GM18508 (cell line): ENCODE data around the gene CTNND2.

Experiments used
- ATAC-seq: cut with Tn5 transposase; IDR thresholded peaks from one replicate; pipeline ENCODE4 v1.9.1; 2021; ENCODE audit warnings: moderate number of reproducible peaks; ENCODE audit not compliant: insufficient read depth, unreplicated experiment

Gene CTNND2

DNA sequence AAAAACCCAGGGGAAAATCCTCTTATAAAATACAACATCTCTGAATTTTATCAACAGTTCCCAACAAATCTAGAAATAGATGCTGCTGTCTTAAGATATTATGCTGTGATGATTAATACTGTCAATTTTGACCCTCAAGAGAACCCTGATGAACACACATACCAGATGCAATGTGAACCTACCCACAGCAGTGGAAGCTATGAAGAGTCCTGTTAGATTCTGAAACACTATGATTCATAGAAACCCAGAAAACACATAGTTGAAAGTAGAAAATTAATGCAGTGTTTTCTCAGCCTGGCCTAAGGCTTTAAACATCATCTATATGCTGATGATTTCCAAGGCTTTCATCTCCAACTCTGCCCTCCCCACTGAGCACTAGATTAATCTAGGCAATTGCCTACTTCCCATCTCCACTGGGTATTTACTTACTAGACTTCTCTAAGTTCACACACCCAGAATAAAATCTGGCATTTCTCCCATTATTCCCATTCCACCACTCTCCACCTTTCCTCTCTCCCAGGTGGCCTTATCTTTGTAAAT is 296.2 kb downstream of the CTNND2 start:
- no peak for ATAC-seq

DNA sequence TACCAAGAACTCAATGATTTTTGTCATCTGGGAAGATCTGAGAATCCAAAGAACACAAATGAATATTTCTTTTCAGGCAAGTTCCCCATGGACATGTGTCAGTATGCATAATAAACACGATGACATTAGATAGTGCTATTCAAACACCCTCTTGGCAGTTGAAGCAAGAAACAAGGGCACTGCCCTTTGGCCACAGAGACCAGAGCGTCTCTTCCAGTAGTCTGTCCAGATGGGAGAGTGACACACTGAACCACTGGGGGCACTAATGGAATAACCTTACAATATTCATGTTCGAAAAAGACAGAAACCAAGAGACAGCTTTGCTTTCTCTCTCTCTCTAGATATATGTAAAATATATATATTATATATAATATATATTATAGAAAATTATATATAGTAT is 301.9 kb downstream of the CTNND2 start:
- ATAC-seq: no peak

DNA sequence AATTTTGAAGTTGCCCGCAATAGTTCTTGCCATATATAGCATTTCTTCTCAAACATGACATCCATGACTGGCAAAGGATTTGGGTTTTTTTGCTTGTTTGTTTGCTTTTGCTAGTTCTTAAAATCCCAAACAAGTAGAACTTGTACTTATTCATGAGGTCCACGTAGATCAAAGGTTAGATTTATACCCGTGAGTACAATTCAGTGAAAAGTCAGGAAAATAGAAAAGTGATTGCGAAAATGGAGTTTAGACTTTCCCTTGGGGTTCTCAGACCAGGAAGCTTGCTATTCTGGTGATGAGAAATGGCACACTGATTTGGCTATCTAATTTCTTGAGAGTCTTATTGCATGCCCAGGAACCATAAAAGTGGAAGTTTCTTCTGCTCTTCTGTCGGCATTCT is 304.7 kb downstream of the CTNND2 start:
- ATAC-seq: no peak

DNA sequence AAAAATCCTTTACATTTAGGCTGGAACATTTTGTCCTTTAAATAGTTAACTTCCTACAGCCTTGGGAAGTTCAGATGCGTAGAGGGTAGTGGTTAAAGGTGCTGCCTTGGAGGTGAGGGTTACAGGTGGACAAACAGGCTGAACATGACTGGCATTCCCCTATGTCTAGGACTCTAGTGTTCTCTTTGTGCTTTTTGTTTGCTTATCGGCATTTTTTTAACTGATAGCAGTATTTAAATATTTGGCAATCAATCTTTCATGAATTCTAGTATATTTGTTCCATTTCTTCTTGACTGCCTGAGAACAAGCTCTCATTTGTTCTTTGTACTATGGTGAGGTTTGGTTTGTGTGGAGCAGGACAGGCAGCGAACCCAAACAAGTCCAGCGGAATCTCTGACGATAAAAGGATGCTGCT is 307.6 kb downstream of the CTNND2 start:
- ATAC-seq: no peak

DNA sequence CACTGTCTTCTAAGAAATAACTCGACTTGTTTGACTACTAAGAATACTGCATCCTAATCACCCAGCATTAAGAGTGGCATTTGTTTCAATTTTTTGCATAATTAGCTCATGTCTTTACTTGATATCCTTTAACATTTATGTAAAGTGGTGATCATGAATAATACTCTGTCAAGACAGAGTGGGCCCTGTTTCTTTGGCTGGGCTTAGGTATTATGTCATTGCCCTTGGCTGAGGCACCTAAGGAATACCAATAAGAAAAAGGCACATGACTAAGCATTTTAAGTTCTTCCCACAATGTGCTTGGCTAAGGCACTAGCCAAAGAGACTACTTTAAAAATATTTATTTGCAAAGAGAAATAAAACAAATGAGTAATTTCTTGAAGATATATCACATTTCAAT is 308.1 kb downstream of the CTNND2 start:
- ATAC-seq: no peak

DNA sequence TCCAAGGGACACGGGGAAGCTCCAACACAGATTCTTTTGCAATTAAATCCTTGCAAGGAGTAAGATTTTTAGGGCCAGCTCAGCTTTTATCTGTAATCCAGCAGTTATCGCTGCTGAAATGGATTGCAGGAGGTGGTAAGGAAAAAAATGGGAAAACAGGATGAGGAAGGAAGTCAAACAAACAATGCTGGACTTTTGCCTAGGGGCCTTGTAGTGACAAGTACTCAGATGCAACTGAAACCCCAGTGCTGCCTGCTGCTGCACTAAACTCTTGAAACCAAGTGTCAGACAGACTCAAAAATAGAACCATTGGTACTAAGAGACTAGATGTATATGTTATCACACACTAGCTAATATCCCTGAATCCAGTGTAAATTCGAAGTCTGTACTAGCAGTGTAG is 309.2 kb downstream of the CTNND2 start:
- no peak for ATAC-seq

DNA sequence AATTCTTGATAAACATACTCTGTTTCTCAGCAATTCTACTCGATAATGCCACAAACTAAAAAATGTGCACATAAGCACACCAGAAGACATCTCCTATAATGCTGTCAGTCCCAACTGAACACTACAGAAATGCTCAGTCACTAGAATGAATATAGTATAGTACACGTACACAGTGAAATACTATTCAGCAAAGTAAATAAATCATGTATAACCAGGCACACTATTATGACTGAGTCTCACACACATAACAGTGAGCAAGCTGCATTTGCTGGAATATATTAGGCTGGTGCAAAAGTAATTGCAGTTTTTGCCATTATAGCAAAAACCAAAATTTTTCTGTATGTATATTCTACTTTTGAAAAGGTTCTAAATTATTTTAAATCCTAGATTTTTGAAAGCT is 310.2 kb downstream of the CTNND2 start:
- no peak for ATAC-seq

DNA sequence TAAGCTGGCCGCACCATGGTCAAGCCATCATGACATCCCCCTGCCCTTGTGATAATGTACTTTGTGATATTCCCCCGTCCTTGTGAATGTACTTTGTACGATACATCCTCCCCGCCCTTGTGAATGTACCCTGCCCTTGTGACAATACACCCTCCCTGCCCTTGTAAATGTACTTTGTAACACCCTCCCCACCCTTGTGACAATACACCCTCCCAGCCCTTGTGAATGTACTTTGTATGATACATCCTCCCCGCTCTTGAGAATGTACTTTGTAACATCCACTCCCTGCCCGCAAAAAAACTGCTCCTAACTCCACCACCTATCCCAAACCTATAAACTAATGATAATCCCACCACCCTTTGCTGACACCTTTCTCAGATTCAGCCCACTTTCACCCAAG is 313.8 kb downstream of the CTNND2 start:
- ATAC-seq: no peak

DNA sequence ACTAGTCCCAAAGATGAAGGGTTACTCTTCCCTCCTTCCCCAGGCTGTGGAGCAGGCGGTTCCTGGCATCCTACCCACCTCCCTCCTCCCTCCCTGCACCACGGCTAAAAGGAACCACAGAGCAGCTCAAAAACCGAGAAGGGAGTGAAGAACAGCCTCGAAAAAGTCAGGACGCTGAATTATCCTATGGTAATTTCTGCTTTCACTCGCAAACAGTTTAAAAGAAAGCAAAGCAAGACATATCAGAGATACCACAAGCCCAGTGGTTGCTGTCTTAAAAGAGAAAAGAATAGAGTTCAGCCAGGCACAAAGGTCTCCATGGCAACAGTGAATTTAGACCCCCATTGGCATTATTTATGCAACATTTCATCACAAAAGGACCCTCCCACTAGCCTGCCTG is 315.4 kb downstream of the CTNND2 start:
- ATAC-seq: no peak

DNA sequence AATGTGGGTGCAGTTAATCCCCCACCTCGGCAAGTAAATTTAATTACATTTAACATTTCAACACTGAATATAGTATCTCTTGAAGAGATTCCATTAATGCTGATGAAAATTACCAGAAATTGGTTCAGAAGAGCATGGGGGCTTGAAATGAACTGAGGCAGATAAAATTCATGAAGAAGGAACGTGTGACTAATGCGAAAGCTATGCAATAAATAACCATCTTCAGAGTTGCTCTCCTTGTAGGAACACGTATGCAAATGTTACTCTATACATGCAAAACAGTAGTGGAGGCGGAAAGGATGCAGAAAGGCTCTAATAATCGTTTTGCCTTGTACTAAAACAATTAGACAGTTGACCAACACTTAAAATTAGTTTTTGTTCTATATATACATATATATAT is 320.2 kb downstream of the CTNND2 start:
- ATAC-seq: no peak

DNA sequence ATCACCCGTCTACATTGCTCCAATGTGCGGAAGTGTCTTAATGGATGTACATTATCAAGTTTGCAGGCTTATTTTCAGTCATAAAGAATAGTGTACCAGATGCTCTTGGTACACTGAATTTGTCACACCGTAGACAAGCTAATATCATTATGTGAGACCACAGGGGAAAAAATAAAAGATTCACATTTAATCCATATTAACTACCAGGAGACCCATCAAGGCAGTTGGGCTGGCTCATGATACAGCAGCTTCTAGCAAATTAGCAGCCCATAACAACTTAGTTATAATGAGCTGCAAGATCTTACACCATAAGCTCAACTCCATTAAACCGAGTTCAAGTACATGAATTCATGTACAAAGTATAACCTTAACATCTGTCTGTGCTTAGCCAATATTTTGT is 324.9 kb downstream of the CTNND2 start:
- ATAC-seq: no peak

DNA sequence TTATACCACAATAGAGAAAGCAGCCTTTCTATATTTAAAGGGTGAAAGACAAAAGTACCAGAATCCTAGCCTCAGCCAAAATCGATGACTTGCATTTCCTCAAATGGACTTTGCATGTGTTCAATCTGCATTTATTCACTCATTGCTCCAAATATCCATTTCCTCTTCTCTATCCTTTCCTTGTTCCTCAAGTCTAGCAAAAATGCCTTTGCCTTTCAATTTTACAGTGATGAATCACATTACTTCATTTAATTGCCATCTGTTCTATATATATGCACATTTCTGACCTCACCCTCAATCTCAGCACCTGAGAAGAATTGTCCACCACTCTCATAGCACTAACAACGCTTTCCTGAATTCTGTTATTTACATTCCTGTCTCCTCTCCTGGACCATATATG is 329.5 kb downstream of the CTNND2 start:
- no peak for ATAC-seq

DNA sequence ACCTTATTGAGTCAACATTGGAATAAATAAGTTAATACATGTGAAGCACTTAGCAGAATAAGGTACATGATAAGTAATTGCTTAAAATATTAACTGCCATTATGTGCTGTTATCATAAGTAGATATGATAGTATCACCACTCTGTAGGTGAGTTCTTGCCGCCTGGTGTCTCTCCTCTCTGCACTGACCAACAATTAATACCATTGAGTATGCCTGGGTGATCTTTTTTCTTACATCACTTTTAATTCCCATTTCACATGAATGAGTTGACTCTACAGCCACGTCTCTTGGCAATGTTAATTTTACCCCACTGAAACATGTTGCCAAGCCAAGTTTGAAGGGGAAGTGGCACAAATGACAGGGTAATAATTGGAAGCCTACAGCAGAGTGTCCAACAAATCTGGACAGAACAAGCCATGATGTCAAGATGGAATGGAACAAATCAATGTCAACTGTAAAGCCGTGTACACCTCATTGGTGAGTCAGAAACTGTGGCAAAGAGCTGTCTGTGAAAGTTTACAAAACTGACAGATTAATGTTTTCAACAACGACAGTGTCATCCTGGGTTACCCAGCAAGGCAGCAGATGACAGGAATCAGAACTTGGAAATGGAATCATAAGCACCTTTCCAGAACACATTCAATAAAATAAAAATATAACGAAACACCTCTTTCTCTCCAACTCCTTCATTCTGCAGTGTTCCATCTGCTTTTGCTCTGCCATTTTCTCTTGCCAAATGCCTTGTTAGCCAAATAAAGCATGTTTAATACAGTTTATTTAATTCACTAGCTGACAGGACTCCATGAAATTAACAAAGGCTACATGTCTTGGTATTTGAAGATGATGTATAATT is 330.9 kb downstream of the CTNND2 start:
- no peak for ATAC-seq

DNA sequence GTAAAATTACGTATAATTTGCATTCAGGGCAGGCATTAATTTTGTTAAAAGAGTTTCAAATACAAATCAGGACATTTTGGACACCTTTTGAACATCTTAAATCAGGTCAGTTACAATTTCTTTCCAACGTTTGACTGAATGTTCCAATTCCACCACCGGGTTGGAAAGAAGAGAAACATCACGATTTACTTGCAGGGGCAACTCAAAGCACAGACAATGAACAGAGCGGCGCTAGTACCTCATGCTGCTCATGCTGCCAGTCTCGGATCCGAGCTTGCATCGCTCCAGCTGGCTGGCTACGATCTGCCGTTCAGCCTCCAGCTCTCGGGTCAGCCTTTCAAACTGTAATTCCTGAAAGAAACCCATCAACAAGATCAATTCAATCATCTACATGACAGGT is 339.5 kb downstream of the CTNND2 start:
- no peak for ATAC-seq

DNA sequence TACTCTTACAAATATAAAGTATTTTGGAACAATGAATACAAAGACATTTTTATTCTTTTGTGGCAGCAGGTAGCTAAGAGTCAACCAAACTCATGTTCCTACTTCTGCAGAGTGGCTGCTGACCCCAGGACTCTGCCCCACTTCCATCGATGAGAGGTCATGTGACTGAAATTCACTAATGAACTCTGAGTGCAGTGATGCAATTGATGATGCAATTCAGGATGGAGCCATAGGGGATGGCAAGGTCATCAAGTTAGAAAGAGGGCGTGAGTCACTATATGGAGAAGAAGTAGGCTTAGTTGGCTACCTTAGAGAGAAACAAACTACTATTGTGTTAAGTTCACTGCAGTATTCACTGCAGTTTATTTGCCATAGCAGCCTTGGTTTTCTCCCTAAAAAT is 340.4 kb downstream of the CTNND2 start:
- ATAC-seq: no peak

DNA sequence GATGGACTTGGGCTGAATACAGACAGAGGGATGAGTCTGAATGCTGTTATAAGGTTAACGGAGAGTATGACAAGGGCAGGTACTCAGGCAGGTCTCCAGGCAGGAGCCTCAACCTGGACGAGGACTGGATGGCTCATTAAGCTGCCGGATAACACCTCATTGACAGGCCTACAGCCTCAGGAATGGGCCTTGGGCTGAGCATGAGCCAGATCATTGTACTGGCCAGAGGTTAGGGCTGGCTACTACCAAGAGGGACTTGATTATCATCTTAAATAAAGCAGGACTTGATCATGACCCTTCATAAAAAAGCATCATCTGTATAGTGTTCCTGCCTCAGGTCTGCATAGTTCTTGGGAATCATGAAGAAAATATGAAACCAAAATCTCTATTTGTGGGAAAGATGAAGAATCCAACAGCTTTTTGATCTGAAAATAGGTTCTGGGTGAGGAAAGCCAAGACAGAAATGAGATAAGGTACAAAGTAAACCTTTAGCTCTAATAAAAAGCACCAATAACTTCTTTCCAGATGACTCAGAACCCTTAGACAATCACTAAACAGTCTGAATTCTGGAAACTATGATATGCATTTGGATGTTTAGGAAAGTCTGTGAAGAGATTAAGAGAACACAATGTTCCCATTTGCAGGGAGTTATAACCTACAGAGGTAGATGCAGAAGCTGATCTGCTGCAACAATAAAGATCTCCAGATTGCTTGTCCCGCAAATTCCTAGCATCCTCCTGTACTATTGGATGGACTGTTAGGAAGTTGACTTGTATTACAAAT is 343.1 kb downstream of the CTNND2 start:
- ATAC-seq: no peak

DNA sequence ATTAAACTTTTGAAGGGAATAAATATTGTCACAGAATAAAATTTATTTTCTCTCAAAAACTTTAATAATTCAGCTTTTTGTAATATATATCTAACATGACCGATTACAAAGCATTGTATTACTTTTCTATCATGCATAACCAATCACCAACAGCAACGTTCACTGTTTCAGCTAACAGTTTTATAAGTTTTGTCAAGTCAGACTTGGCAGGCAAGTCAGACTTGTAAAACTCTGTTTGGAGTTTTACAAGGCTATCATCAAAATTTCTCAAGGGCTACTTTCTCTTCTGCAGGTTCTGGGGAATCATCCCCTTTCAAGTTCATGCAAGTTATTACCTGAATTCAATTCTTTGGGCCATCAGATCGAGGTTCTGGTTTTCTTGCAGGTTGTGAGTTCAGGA is 347.2 kb downstream of the CTNND2 start:
- ATAC-seq: no peak

DNA sequence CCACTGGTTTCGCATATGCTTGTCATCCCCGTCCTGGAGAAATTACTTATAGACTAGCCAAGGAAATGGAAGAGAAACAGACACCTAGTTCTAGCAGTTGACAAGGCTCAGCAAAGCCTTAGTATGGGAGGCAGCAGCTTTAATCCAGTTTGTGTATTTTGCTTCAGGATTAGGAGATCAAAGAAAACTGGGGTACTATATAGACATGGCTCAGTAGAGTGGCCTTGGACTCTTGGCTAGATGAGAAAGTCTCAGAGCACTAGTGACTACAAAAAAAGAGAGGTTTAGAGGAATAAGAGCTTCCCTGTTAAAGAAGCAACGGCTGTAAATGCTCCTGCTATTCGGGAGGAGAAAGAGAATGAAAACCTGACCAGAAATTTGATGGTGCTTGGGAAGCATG is 349.1 kb downstream of the CTNND2 start:
- ATAC-seq: no peak

DNA sequence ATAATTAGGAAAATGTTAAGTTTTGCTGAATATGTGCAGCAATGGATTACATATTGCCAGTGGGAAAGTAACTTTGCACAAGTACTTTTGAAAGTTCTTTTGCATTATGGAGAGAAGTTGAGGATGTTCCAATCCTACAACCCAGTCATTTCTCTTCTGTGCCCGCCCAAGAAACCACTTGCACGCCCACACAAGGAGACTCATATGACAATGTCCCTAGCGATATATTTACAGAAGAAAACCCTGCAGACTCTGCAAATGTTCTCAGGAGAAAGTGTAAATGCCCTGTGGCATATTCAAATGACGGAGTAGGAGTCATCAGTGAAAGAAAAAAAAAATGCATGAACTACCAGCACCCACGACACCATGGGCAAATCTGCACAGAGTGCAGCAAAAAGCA is 356.5 kb downstream of the CTNND2 start:
- ATAC-seq: no peak

DNA sequence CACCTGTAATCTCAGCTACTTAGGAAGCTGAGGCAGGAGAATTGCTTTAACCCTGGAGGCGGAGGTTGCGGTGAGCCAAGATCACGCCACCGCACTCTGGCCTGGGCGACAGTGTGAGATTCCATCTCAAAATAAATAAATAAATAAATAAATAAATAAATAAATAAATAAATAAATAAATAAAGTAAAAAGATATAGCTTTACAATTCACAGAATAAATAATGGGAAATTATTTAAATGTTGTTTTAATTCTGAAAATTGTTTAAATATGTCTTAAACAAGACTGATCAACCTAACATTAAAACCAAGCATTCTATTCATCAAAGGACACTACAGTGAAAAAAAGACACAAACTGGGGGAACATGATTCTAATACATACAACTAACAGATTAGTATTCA is 357.1 kb downstream of the CTNND2 start:
- ATAC-seq: no peak

DNA sequence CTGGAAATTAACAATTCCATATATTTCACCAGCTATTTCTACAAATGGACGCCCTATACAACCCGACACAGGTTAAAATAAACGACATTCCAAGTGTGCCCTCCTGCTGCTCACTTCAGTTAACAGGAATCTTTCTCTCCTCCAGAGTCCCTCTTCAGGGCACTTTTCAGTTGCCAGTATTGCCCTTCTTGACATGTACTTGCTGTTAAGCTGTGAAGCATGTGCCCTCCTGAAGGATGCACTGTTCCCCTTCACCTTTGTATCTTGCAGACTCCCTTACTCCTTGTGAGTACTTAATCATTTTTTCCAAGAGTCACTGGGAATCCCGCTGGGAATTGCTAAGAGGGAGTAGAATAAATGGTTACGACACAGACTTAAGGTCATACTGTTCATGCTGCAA is 364.1 kb downstream of the CTNND2 start:
- ATAC-seq: no peak
